Neural cell (in vitro differentiated cells): ENCODE data around the gene BHLHA15. TPM values are rescaled to one million over a fixed set of nuclear protein-coding genes. Genes with fewer than 3 reads are reported as not detected.

Experiments
- H2AFZ ChIP-seq: fragments of 200-600, 300-800 bp; sonication (generic), shearing (Covaris generic); 2 replicates; pipeline ENCODE4 v1.6.0; 2014; ENCODE audit warnings: low read depth, mild to moderate bottlenecking, antibody characterized with exemption, low read length, moderate library complexity
- H3F3A ChIP-seq: fragments of 200-600 bp; shearing (Covaris generic); 2 replicates; pipeline ENCODE4 v1.6.1; 2016; ENCODE audit warnings: mild to moderate bottlenecking, moderate library complexity, mixed read lengths, antibody characterized with exemption, low read length; ENCODE audit not compliant: insufficient read depth, poor library complexity, severe bottlenecking
- H3K27ac ChIP-seq: fragments of 200-600, 300-800 bp; sonication (generic), shearing (Covaris generic); 2 replicates; pipeline ENCODE4 v1.5.1; 2014; ENCODE audit warnings: mild to moderate bottlenecking, low read length, moderate library complexity
- H3K27me3 ChIP-seq: fragments of 300-800, 200-600 bp; sonication (generic), shearing (Covaris generic); 2 replicates; pipeline ENCODE4 v1.6.0; 2014; ENCODE audit warnings: mild to moderate bottlenecking, low read depth, low read length, moderate library complexity; ENCODE audit not compliant: insufficient read depth
- H3K36me3 ChIP-seq: fragments of 300-800, 200-600 bp; sonication (generic), shearing (Covaris generic); 2 replicates; pipeline ENCODE4 v1.5.1; 2014; ENCODE audit warnings: mild to moderate bottlenecking, antibody characterized with exemption, low read length, moderate library complexity; ENCODE audit not compliant: insufficient read depth
- H3K4me2 ChIP-seq: fragments of 300-800, 200-600 bp; sonication (generic), shearing (Covaris generic); 2 replicates; pipeline ENCODE4 v1.6.0; 2014; ENCODE audit warnings: mild to moderate bottlenecking, low read length
- H3K4me3 ChIP-seq: fragments of 300-800, 200-600 bp; sonication (generic), shearing (Covaris generic); 2 replicates; pipeline ENCODE4 v1.5.1; 2014; ENCODE audit warnings: mild to moderate bottlenecking, low read length, moderate library complexity
- H3K79me2 ChIP-seq: fragments of 200-600 bp; shearing (Covaris generic); replicated peaks from 2 replicates; pipeline ENCODE4 v1.6.0; 2014; ENCODE audit warnings: mild to moderate bottlenecking, low read length, moderate library complexity; ENCODE audit not compliant: insufficient read depth
- H3K9ac ChIP-seq: fragments of 300-800, 200-600 bp; sonication (generic), shearing (Covaris generic); 2 replicates; pipeline ENCODE4 v1.6.1; 2016; ENCODE audit warnings: mild to moderate bottlenecking, low read length, mixed read lengths
- H3K9me2 ChIP-seq: fragments of 200-600 bp; shearing (Covaris generic); 2 replicates; pipeline ENCODE4 v1.6.1; 2016; ENCODE audit warnings: mild to moderate bottlenecking, low read length, mixed read lengths; ENCODE audit not compliant: insufficient read depth
- H3K9me3 ChIP-seq: fragments of 200-600, 300-800 bp; sonication (generic), shearing (Covaris generic); 2 replicates; pipeline ENCODE4 v1.6.1; 2016; ENCODE audit warnings: mild to moderate bottlenecking, mixed run types, low read length, moderate library complexity, mixed read lengths
- H4K20me1 ChIP-seq: fragments of 200-600 bp; shearing (Covaris generic); 2 replicates; pipeline ENCODE4 v1.6.1; 2016; ENCODE audit warnings: mild to moderate bottlenecking, mixed run types; ENCODE audit not compliant: insufficient read depth
- EP300 ChIP-seq: fragments of 450-650 bp; conservative IDR thresholded peaks from 2 replicates; pipeline ENCODE4 v1.6.1; 2014; ENCODE audit warnings: antibody characterized with exemption, mild to moderate bottlenecking, moderate library complexity; ENCODE audit not compliant: poor library complexity, severe bottlenecking
- EZH2 ChIP-seq: fragments of 200-600, 300-800 bp; shearing (Covaris generic), sonication (generic); IDR thresholded peaks from 2 replicates; pipeline ENCODE4 v1.6.1; 2014; ENCODE audit warnings: antibody characterized with exemption, low read length, borderline replicate concordance, mild to moderate bottlenecking; ENCODE audit not compliant: insufficient read depth, poor library complexity, severe bottlenecking
- MXI1 ChIP-seq: fragments of 450-650 bp; conservative IDR thresholded peaks from 2 replicates; pipeline ENCODE4 v1.6.1; 2014; ENCODE audit warnings: antibody characterized with exemption, mild to moderate bottlenecking; ENCODE audit not compliant: poor library complexity, severe bottlenecking
- POLR2AphosphoS5 ChIP-seq: IDR thresholded peaks from 2 replicates; pipeline ENCODE4 v1.6.1; 2012
- RAD21 ChIP-seq: fragments of 450-650 bp; conservative IDR thresholded peaks from 2 replicates; pipeline ENCODE4 v1.6.1; 2014; ENCODE audit warnings: antibody characterized with exemption, mild to moderate bottlenecking, moderate library complexity
- SMC3 ChIP-seq: fragments of 450-650 bp; conservative IDR thresholded peaks from 2 replicates; pipeline ENCODE4 v1.6.1; 2014; ENCODE audit warnings: antibody characterized with exemption, mild to moderate bottlenecking, moderate library complexity; ENCODE audit not compliant: poor library complexity
- TAF1 ChIP-seq: IDR thresholded peaks from 2 replicates; pipeline ENCODE4 v1.6.1; 2012; ENCODE audit warnings: low read depth
- polyA plus RNA-seq: library from polyadenylated mRNA; depleted of rRNA; stranded (reverse); fragments of >200 nt; gene quantifications from 2 replicates; pipeline ENCODE4 v1.2.3, GENCODE V29; 2014
- TF ChIP-seq, protein P1 (sequence below): IDR thresholded peaks from 2 replicates; pipeline ENCODE4 v1.6.1; 2012; ENCODE audit warnings: borderline replicate concordance
- TF ChIP-seq, protein P2 (sequence below): fragments of 450-650 bp; IDR thresholded peaks from 2 replicates; pipeline ENCODE4 v1.5.1; 2014; ENCODE audit warnings: antibody characterized with exemption, mild to moderate bottlenecking, moderate library complexity; ENCODE audit not compliant: poor library complexity, severe bottlenecking

Gene BHLHA15
- polyA plus RNA-seq, 1 donor from 2014 or later: not detected

DNA sequence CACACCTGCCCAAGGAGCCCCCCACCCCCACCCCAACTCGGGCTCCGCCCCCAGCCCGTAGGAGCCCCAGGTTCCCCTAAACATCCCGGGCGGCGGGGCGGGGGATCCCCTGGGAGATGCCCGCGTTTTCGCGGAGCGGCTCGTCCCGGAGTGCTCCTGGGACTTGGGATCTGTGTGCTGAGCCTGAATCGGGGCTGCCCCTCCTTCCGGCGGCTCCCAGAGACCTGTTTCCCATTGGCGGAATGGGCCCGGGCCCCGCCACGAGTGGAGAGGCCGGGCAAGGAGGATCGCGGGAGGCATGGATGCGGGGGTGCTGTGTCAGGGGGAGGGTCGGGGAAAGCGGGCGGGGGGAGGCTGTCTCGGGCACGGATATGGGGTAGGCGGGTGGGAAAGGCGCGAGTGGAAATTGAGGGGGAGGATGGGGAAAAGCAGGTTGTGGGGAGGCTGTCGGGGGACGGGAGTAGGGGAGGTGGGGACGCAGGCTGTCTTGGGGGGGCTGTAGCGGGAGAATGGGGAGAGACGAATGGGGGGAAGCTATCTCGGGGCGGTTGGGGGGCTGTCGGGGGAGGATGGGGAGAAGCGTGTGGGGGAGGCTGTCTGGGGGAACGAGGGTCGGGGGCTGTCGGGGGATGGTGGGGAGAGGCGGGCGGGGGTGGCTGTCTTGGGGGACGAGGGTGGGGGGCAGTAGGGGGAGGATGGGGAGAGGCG, 572 bp upstream of the BHLHA15 start:
- H3K9ac ChIP-seq: no peak overlapping the region
- H3K9me3 ChIP-seq: no peaks in the 10 kb centered on the region
- no peaks in the 10 kb centered on the region for H3F3A ChIP-seq
- no peak overlapping the region for H2AFZ ChIP-seq
- peaks cover 3% of the 10 kb centered on the region for H3K27me3 ChIP-seq
- H3K27ac ChIP-seq: no peak overlapping the region
- TF ChIP-seq MXI1 (no peak), EP300 (no peak), RAD21 (no peak), POLR2AphosphoS5 (no peak), SMC3 (no peak), EZH2 (no peak), TAF1 (no peak)
- TF ChIP-seq, protein P1, sequence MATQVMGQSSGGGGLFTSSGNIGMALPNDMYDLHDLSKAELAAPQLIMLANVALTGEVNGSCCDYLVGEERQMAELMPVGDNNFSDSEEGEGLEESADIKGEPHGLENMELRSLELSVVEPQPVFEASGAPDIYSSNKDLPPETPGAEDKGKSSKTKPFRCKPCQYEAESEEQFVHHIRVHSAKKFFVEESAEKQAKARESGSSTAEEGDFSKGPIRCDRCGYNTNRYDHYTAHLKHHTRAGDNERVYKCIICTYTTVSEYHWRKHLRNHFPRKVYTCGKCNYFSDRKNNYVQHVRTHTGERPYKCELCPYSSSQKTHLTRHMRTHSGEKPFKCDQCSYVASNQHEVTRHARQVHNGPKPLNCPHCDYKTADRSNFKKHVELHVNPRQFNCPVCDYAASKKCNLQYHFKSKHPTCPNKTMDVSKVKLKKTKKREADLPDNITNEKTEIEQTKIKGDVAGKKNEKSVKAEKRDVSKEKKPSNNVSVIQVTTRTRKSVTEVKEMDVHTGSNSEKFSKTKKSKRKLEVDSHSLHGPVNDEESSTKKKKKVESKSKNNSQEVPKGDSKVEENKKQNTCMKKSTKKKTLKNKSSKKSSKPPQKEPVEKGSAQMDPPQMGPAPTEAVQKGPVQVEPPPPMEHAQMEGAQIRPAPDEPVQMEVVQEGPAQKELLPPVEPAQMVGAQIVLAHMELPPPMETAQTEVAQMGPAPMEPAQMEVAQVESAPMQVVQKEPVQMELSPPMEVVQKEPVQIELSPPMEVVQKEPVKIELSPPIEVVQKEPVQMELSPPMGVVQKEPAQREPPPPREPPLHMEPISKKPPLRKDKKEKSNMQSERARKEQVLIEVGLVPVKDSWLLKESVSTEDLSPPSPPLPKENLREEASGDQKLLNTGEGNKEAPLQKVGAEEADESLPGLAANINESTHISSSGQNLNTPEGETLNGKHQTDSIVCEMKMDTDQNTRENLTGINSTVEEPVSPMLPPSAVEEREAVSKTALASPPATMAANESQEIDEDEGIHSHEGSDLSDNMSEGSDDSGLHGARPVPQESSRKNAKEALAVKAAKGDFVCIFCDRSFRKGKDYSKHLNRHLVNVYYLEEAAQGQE: no peak
- TF ChIP-seq, protein P2, sequence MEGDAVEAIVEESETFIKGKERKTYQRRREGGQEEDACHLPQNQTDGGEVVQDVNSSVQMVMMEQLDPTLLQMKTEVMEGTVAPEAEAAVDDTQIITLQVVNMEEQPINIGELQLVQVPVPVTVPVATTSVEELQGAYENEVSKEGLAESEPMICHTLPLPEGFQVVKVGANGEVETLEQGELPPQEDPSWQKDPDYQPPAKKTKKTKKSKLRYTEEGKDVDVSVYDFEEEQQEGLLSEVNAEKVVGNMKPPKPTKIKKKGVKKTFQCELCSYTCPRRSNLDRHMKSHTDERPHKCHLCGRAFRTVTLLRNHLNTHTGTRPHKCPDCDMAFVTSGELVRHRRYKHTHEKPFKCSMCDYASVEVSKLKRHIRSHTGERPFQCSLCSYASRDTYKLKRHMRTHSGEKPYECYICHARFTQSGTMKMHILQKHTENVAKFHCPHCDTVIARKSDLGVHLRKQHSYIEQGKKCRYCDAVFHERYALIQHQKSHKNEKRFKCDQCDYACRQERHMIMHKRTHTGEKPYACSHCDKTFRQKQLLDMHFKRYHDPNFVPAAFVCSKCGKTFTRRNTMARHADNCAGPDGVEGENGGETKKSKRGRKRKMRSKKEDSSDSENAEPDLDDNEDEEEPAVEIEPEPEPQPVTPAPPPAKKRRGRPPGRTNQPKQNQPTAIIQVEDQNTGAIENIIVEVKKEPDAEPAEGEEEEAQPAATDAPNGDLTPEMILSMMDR: no peak
- no peak overlapping the region for H3K4me3 ChIP-seq
- H3K9me2 ChIP-seq: no peaks in the 10 kb centered on the region
- H4K20me1 ChIP-seq: no peaks in the 10 kb centered on the region
- H3K36me3 ChIP-seq: no peaks in the 10 kb centered on the region
- H3K4me2 ChIP-seq: no peak overlapping the region
- H3K79me2 ChIP-seq: no peaks in the 10 kb centered on the region

DNA sequence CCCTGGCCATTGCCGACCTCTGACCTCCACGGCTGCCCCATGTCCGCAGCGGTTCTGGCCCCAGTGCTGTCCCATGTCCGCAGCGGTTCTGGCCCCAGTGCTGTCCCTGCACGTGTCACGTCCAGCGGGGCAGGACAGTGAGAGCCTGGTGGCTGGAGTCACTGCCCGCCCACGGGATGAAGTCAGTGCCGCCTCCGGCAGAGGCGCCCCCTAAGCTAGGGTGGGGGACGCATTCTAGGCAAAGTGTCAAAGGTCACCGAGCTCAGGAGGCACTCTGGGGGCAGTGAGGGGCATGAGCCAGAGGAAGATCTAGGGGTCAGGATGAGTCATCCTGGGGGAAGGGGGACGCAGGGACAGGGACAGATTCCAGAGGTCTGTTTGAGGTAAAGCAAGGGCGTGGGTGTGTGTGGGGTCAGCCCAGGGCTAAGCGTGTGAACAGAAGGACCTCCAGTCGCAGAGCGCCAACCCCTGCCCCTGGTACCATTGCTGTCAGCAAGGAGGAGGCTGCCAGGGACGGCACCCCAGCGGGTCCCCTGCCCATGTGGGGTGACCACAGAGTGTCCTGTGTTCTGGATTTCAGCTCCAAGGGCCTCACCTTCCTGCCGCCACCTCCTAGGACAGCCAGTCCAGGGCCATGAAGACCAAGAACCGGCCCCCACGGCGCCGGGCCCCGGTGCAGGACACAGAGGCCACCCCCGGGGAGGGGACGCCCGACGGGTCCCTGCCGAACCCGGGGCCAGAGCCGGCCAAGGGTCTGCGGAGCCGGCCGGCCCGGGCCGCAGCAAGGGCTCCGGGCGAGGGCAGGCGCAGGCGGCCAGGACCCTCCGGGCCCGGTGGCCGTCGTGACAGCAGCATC, 665 bp downstream of the BHLHA15 start:
- no peaks in the 10 kb centered on the region for H4K20me1 ChIP-seq
- H3K9me2 ChIP-seq: no peaks in the 10 kb centered on the region
- H3K27me3 ChIP-seq: peaks cover 3% of the 10 kb centered on the region
- no peak overlapping the region for H2AFZ ChIP-seq
- no peak overlapping the region for H3K4me2 ChIP-seq
- no peaks in the 10 kb centered on the region for H3F3A ChIP-seq
- no peak overlapping the region for H3K9ac ChIP-seq
- no peak overlapping the region for H3K27ac ChIP-seq
- no peaks in the 10 kb centered on the region for H3K9me3 ChIP-seq
- H3K4me3 ChIP-seq: no peak overlapping the region
- TF ChIP-seq, protein P1: no peak
- TF ChIP-seq EZH2 (no peak), RAD21 (no peak), MXI1 (no peak), TAF1 (no peak), POLR2AphosphoS5 (no peak), SMC3 (no peak), EP300 (no peak)
- TF ChIP-seq, protein P2: no peak
- H3K79me2 ChIP-seq: no peaks in the 10 kb centered on the region
- no peaks in the 10 kb centered on the region for H3K36me3 ChIP-seq
